Astrocyte of the cerebellum (primary cell): ENCODE measurements around the gene SLC6A12.

Source experiments
- DNase-seq: peaks from one replicate; pipeline ENCODE4 v3.0.0-alpha.2; 2011; ENCODE audit warnings: low read depth
- H3K4me3 ChIP-seq: 2 replicates; pipeline ENCODE4 v1.5.1; 2011; ENCODE audit warnings: mild to moderate bottlenecking, low read depth, low read length, moderate library complexity
- CTCF ChIP-seq: IDR thresholded peaks from 2 replicates; pipeline ENCODE4 v1.5.1; 2012; ENCODE audit warnings: low read length, low read depth, moderate library complexity, mild to moderate bottlenecking; ENCODE audit errors: missing control alignments
- in situ Hi-C: cut with HindIII; loops from 2 replicates; pipeline ENCODE4 v1.10.0; 2017; ENCODE audit warnings: low sequenced_read_pairs

SLC6A12 gene

GRCh38 chr12:140162-140561 is 73.8 kb downstream of the SLC6A12 start:
- in situ Hi-C loops = no loop called here
- no peak overlapping the region for H3K4me3 ChIP-seq
- DNase-seq = no peak
- no peak for TF ChIP-seq CTCF
